ENCODE measurements around the gene EFCAB6.

EFCAB6 gene

GRCh38 chr22:43755011-43755410, 57.1 kb downstream of the EFCAB6 start:
- FAIRE-seq = no peak
- no peak for TF ChIP-seq SPI1 (IDR thresholded peaks at IDR 0.05; ENCODE audit: low read depth, low read length)
- no peak for TF ChIP-seq POU2F2 (IDR thresholded peaks at IDR 0.05; ENCODE audit: low read depth, low read length)
- no peak for TF ChIP-seq PAX5 (IDR thresholded peaks at IDR 0.05; ENCODE audit: insufficient read depth, low read length, severe bottlenecking)
- TF ChIP-seq TAF1 (IDR thresholded peaks at IDR 0.05; ENCODE audit: low read depth, low read length) = no peak
- TF ChIP-seq POLR2AphosphoS5 (IDR thresholded peaks at IDR 0.05; ENCODE audit: low read depth, low read length) = no peak
- no peak for TF ChIP-seq POLR2A (IDR thresholded peaks at IDR 0.05; ENCODE audit: low read depth, low read length)
- DNase-seq (ENCODE audit: insufficient read length, low spot score) = no peak

GRCh38 chr22:43754176-43754575, 57.9 kb downstream of the EFCAB6 start:
- TF ChIP-seq PAX5 (IDR thresholded peaks at IDR 0.05; ENCODE audit: insufficient read depth, low read length, severe bottlenecking) = no peak
- no peak for DNase-seq (ENCODE audit: insufficient read length, low spot score)
- FAIRE-seq = no peak

- no peak for FAIRE-seq
- DNase-seq (ENCODE audit: insufficient read length, low spot score) = no peak
Observed at GRCh38 chr22:43753688-43754087, 58.4 kb downstream of the EFCAB6 start.

GRCh38 chr22:43750751-43751150, 61.4 kb downstream of the EFCAB6 start:
- TF ChIP-seq PAX5 (IDR thresholded peaks at IDR 0.05; ENCODE audit: insufficient read depth, low read length, severe bottlenecking) = no peak
- no peak for TF ChIP-seq POLR2A (IDR thresholded peaks at IDR 0.05; ENCODE audit: low read depth, low read length)
- TF ChIP-seq TAF1 (IDR thresholded peaks at IDR 0.05; ENCODE audit: low read depth, low read length) = no peak
- no peak for TF ChIP-seq POLR2AphosphoS5 (IDR thresholded peaks at IDR 0.05; ENCODE audit: low read depth, low read length)
- no peak for TF ChIP-seq POU2F2 (IDR thresholded peaks at IDR 0.05; ENCODE audit: low read depth, low read length)
- no peak for TF ChIP-seq SPI1 (IDR thresholded peaks at IDR 0.05; ENCODE audit: low read depth, low read length)
- no peak for DNase-seq (ENCODE audit: insufficient read length, low spot score)
- FAIRE-seq = no peak

More at GRCh38 chr22:43753688-43754087, 58.4 kb downstream of the EFCAB6 start:
- no peak for TF ChIP-seq TAF1 (IDR thresholded peaks at IDR 0.05; ENCODE audit: low read depth, low read length)

- DNase-seq (ENCODE audit: insufficient read length, low spot score) (no peak), FAIRE-seq (no peak)
- TF ChIP-seq PAX5 (IDR thresholded peaks at IDR 0.05; ENCODE audit: insufficient read depth, low read length, severe bottlenecking) = no peak
- no peak for TF ChIP-seq SPI1 (IDR thresholded peaks at IDR 0.05; ENCODE audit: low read depth, low read length)
- TF ChIP-seq TAF1 (IDR thresholded peaks at IDR 0.05; ENCODE audit: low read depth, low read length) = no peak
- no peak for TF ChIP-seq POLR2A (IDR thresholded peaks at IDR 0.05; ENCODE audit: low read depth, low read length)
- TF ChIP-seq POU2F2 (IDR thresholded peaks at IDR 0.05; ENCODE audit: low read depth, low read length) = no peak
- no peak for TF ChIP-seq POLR2AphosphoS5 (IDR thresholded peaks at IDR 0.05; ENCODE audit: low read depth, low read length)
Observed at GRCh38 chr22:43749473-43749872, 62.6 kb downstream of the EFCAB6 start.

- no peak for TF ChIP-seq PAX5 (IDR thresholded peaks at IDR 0.05; ENCODE audit: insufficient read depth, low read length, severe bottlenecking)
- TF ChIP-seq SPI1 (IDR thresholded peaks at IDR 0.05; ENCODE audit: low read depth, low read length) = no peak
- TF ChIP-seq POLR2A (IDR thresholded peaks at IDR 0.05; ENCODE audit: low read depth, low read length) = no peak
- FAIRE-seq = no peak
- DNase-seq (ENCODE audit: insufficient read length, low spot score) = no peak
Observed at GRCh38 chr22:43747877-43748276, 64.2 kb downstream of the EFCAB6 start.

GRCh38 chr22:43747058-43747457, 65.0 kb downstream of the EFCAB6 start:
- DNase-seq (ENCODE audit: insufficient read length, low spot score) (no peak), FAIRE-seq (no peak)
- no peak for TF ChIP-seq POLR2AphosphoS5 (IDR thresholded peaks at IDR 0.05; ENCODE audit: low read depth, low read length)
- no peak for TF ChIP-seq PAX5 (IDR thresholded peaks at IDR 0.05; ENCODE audit: insufficient read depth, low read length, severe bottlenecking)
- no peak for TF ChIP-seq POU2F2 (IDR thresholded peaks at IDR 0.05; ENCODE audit: low read depth, low read length)
- TF ChIP-seq POLR2A (IDR thresholded peaks at IDR 0.05; ENCODE audit: low read depth, low read length) = no peak
- no peak for TF ChIP-seq SPI1 (IDR thresholded peaks at IDR 0.05; ENCODE audit: low read depth, low read length)
- TF ChIP-seq TAF1 (IDR thresholded peaks at IDR 0.05; ENCODE audit: low read depth, low read length) = no peak

- no peak for DNase-seq (ENCODE audit: insufficient read length, low spot score)
- FAIRE-seq = no peak
- TF ChIP-seq PAX5 (IDR thresholded peaks at IDR 0.05; ENCODE audit: insufficient read depth, low read length, severe bottlenecking) (no peak), POLR2AphosphoS5 (IDR thresholded peaks at IDR 0.05; ENCODE audit: low read depth, low read length) (no peak), SPI1 (IDR thresholded peaks at IDR 0.05; ENCODE audit: low read depth, low read length) (no peak), POU2F2 (IDR thresholded peaks at IDR 0.05; ENCODE audit: low read depth, low read length) (no peak), POLR2A (IDR thresholded peaks at IDR 0.05; ENCODE audit: low read depth, low read length) (no peak), TAF1 (IDR thresholded peaks at IDR 0.05; ENCODE audit: low read depth, low read length) (no peak)
Observed at GRCh38 chr22:43745783-43746356, 66.2 kb downstream of the EFCAB6 start.

- DNase-seq (ENCODE audit: insufficient read length, low spot score) = no peak
- FAIRE-seq = no peak
- TF ChIP-seq POLR2A (IDR thresholded peaks at IDR 0.05; ENCODE audit: low read depth, low read length) = no peak
- TF ChIP-seq TAF1 (IDR thresholded peaks at IDR 0.05; ENCODE audit: low read depth, low read length) = no peak
- TF ChIP-seq PAX5 (IDR thresholded peaks at IDR 0.05; ENCODE audit: insufficient read depth, low read length, severe bottlenecking) = no peak
- no peak for TF ChIP-seq SPI1 (IDR thresholded peaks at IDR 0.05; ENCODE audit: low read depth, low read length)
- no peak for TF ChIP-seq POLR2AphosphoS5 (IDR thresholded peaks at IDR 0.05; ENCODE audit: low read depth, low read length)
Observed at GRCh38 chr22:43745411-43745770, 66.7 kb downstream of the EFCAB6 start.

- TF ChIP-seq TAF1 (IDR thresholded peaks at IDR 0.05; ENCODE audit: low read depth, low read length) (no peak), POLR2AphosphoS5 (IDR thresholded peaks at IDR 0.05; ENCODE audit: low read depth, low read length) (no peak), SPI1 (IDR thresholded peaks at IDR 0.05; ENCODE audit: low read depth, low read length) (no peak), POU2F2 (IDR thresholded peaks at IDR 0.05; ENCODE audit: low read depth, low read length) (no peak), PAX5 (IDR thresholded peaks at IDR 0.05; ENCODE audit: insufficient read depth, low read length, severe bottlenecking) (no peak), POLR2A (IDR thresholded peaks at IDR 0.05; ENCODE audit: low read depth, low read length) (no peak)
- no peak for FAIRE-seq
- DNase-seq (ENCODE audit: insufficient read length, low spot score) = no peak
Observed at GRCh38 chr22:43744700-43745410, 67.2 kb downstream of the EFCAB6 start.

All from GM12891 (cell line).